Tibial artery (tissue), 4 donors: ENCODE results near the gene LCE1F.

Experiments
- DNase-seq, 2 donors: peaks; one replicate each; pipeline ENCODE4 v3.0.0-alpha.2; 2019
- H3K27ac ChIP-seq, 2 donors: fragments of 200-600 bp; sonication (generic) in 1 of 2; 1 replicate in 1 of 2; 2 replicates in 1 of 2; pipeline ENCODE4 v1.5.1; 2018 to 2019; ENCODE audit warnings: mild to moderate bottlenecking in 1 of 2
- H3K27me3 ChIP-seq, 2 donors: fragments of 200-600 bp; sonication (generic) in 1 of 2; one replicate each; pipeline versions ENCODE4 v1.5.1 to v1.6.0; 2016 to 2019
- H3K36me3 ChIP-seq, 3 donors: fragments of 200-600 bp; sonication (generic) in 2 of 3; one replicate each; pipeline ENCODE4 v1.5.1; 2016 to 2019; ENCODE audit warnings: mild to moderate bottlenecking in 2 of 3
- H3K4me1 ChIP-seq, 4 donors: fragments of 200-600 bp; sonication (generic) in 2 of 4; 1 replicate in 3 of 4; 2 replicates in 1 of 4; pipeline ENCODE4 v1.5.1; 2016 to 2019
- H3K4me3 ChIP-seq, 2 donors: fragments of 200-600 bp; sonication (generic) in 1 of 2; 1 replicate in 1 of 2; 2 replicates in 1 of 2; pipeline ENCODE4 v1.5.1; 2018 to 2019; ENCODE audit warnings: mild to moderate bottlenecking in 2 of 2
- H3K9me3 ChIP-seq, 3 donors: fragments of 200-600 bp; sonication (generic) in 1 of 3; one replicate each; pipeline ENCODE4 v1.5.1; 2016 to 2019
- CTCF ChIP-seq, 2 experiments: fragments of 200-600 bp in 1 of 2; fragments of 450-650 bp in 1 of 2; IDR thresholded peaks; one replicate each; pipeline ENCODE4 v1.5.1; 2017 to 2019; ENCODE audit warnings: antibody characterized with exemption in 2 of 2, mild to moderate bottlenecking in 1 of 2, moderate library complexity in 1 of 2
- intact Hi-C: fragments of 100-400 bp; cut with DNase I; formaldehyde crosslinking; loops from one replicate; pipeline ENCODE4 v1.15.0; 2023; ENCODE audit warnings: low total_unique reads

LCE1F gene

GRCh38 chr1:152774875-152775274 is at the start of gene LCE1F:
Gene LCE1F, plus strand, starts transcription at chr1:152775140. Its CDS starts 1,232 bp downstream, at chr1:152776372.
- peaks cover 0 to 2% of the 10 kb centered on the region in 2 donors for H3K27me3 ChIP-seq
- no peaks in the 10 kb centered on the region for H3K4me1 ChIP-seq
- no peaks in the 10 kb centered on the region for H3K9me3 ChIP-seq
- no peaks in the 10 kb centered on the region for H3K36me3 ChIP-seq
- DNase-seq: no peak
- no peak within 1 kb of the TSS for H3K4me3 ChIP-seq
- TF ChIP-seq CTCF (IDR thresholded peaks at IDR 0.05): no peak
- intact Hi-C loops: no loop called here
- no peak within 1 kb of the TSS for H3K27ac ChIP-seq

- TF ChIP-seq CTCF (IDR thresholded peaks at IDR 0.05): no peak
- Histone ChIP-seq H3K36me3 (no peaks in the 10 kb centered on the region), H3K4me3 (no peak overlapping the region), H3K9me3 (no peaks in the 10 kb centered on the region), H3K27me3 (no peaks in the 10 kb centered on the region), H3K27ac (no peak overlapping the region), H3K4me1 (no peaks in the 10 kb centered on the region)
- intact Hi-C loops: no loop called here
- no peak for DNase-seq
Observed at GRCh38 chr1:152725261-152725660, 49.7 kb upstream of the LCE1F start.

GRCh38 chr1:152728986-152729385 is 46.0 kb upstream of the LCE1F start:
- no peak for TF ChIP-seq CTCF (IDR thresholded peaks at IDR 0.05)
- intact Hi-C loops: no loop called here
- no peak overlapping the region for H3K27ac ChIP-seq
- no peak overlapping the region for H3K4me3 ChIP-seq
- no peaks in the 10 kb centered on the region for H3K27me3 ChIP-seq
- DNase-seq: no peak
- H3K4me1 ChIP-seq: no peaks in the 10 kb centered on the region
- no peaks in the 10 kb centered on the region for H3K9me3 ChIP-seq
- no peaks in the 10 kb centered on the region for H3K36me3 ChIP-seq

- TF ChIP-seq CTCF (IDR thresholded peaks at IDR 0.05): no peak
- Histone ChIP-seq H3K4me1 (no peaks in the 10 kb centered on the region), H3K4me3 (no peak overlapping the region), H3K36me3 (no peaks in the 10 kb centered on the region), H3K9me3 (no peaks in the 10 kb centered on the region), H3K27ac (no peak overlapping the region), H3K27me3 (no peaks in the 10 kb centered on the region)
- DNase-seq: no peak
- intact Hi-C loops: no loop called here
Observed at GRCh38 chr1:152735648-152736047, 39.3 kb upstream of the LCE1F start.

- Histone ChIP-seq H3K27ac (no peak overlapping the region), H3K36me3 (no peaks in the 10 kb centered on the region), H3K27me3 (no peaks in the 10 kb centered on the region), H3K4me1 (no peaks in the 10 kb centered on the region), H3K9me3 (no peaks in the 10 kb centered on the region), H3K4me3 (no peak overlapping the region)
- TF ChIP-seq CTCF (IDR thresholded peaks at IDR 0.05): no peak
- intact Hi-C loops: no loop called here
- no peak for DNase-seq
Observed at GRCh38 chr1:152737997-152738396, 36.9 kb upstream of the LCE1F start.

GRCh38 chr1:152739841-152740240 is 35.1 kb upstream of the LCE1F start:
- no peak for TF ChIP-seq CTCF (IDR thresholded peaks at IDR 0.05)
- H3K36me3 ChIP-seq: no peaks in the 10 kb centered on the region
- H3K27me3 ChIP-seq: no peaks in the 10 kb centered on the region
- no peak overlapping the region for H3K27ac ChIP-seq
- intact Hi-C loops: no loop called here
- DNase-seq: no peak
- no peaks in the 10 kb centered on the region for H3K4me1 ChIP-seq
- no peak overlapping the region for H3K4me3 ChIP-seq
- no peaks in the 10 kb centered on the region for H3K9me3 ChIP-seq
